Measurements from ENCODE around the gene MCM8.

DNA sequence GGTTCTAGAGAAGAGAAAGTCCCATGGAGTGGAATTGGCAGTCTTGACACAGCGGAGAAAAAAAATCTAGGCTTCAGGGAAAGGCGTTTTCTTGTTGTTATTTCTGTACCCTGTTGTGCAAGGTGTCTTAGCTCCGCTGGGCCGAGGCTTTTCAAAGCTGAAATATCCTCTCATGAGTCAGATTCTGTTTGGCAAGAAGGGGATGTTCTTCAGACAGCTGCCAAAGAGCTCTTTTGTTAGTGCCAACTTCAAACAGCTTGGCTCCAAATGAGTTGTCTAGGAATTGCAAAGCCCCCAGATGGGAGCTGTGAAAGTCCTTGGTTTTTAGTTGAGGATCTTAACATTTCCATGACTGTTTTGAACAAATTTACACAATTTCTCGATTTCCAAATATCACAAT lies 57.8 kb downstream of the MCM8 start:
- no peak for TF ChIP-seq POLR2A (IDR thresholded peaks at IDR 0.05; ENCODE audit: low read depth, low read length)
- no peak for TF ChIP-seq POLR2AphosphoS5 (IDR thresholded peaks at IDR 0.05; ENCODE audit: low read depth, low read length)
- TF ChIP-seq POU2F2 (IDR thresholded peaks at IDR 0.05; ENCODE audit: low read depth, low read length) = no peak
- no peak for TF ChIP-seq TAF1 (IDR thresholded peaks at IDR 0.05; ENCODE audit: low read depth, low read length)
- TF ChIP-seq SPI1 (IDR thresholded peaks at IDR 0.05; ENCODE audit: low read depth, low read length) = no peak
